Posterior vena cava (tissue), 2 donors: ENCODE data around the gene MZT1. TPM values are rescaled to one million over a fixed set of nuclear protein-coding genes. Genes with fewer than 3 reads are reported as not detected.
"Not testable (repeated sequence)": the region's sequence is repeated elsewhere in the genome, so short reads cannot be mapped to it uniquely, and the experiment has no call there.

Experiments
- DNase-seq: peaks from one replicate; pipeline ENCODE4 v3.0.0-alpha.2; 2020; ENCODE audit warnings: low spot score
- intact Hi-C, 2 donors: fragments of 100-400 bp; cut with DNase I; formaldehyde crosslinking; loops; one replicate each; pipeline versions ENCODE4 v1.14.1 to v1.14.2; 2022 to 2023
- long read RNA-seq, 2 donors: library from polyadenylated mRNA; unstranded; transcript quantifications; one replicate each; pipeline ENCODE4 v2.0.0, GENCODE V29; 2020 to 2021
- total RNA-seq, 2 donors: library from RNA; stranded (reverse); fragmentation: NEBNext Ultra II Directional; extraction: Animal tissue kit (Norgen Biotek cat#: 25700); gene quantifications; one replicate each; pipeline ENCODE4 v1.2.1, GENCODE V29; 2021
- donor health status: DM: yes; HTN: yes; CAD: no.
- donor health status: DM: yes; HTN: yes; CAD: no.

Gene MZT1
- total RNA-seq = 10 to 100 TPM in 1 of 2 donors, 1 to 10 TPM in 1; 5.8 to 10.1 TPM
- long read RNA-seq, donor 1, transcript MZT1-201 (3 exons, 2,299 nt) = major isoform, 5 of 6 reads
- long read RNA-seq, donor 1, partial matches to known transcripts = 1 of 6 reads
- long read RNA-seq, donor 1, other reads (novel, unspliced or antisense) = 0 of 6 reads
- long read RNA-seq, donor 2, transcript MZT1-201 (3 exons, 2,299 nt) = major isoform, 9 of 11 reads
- long read RNA-seq, donor 2, partial matches to known transcripts = 1 of 11 reads
- long read RNA-seq, donor 2, other reads (novel, unspliced or antisense) = 1 of 11 reads

GRCh38 chr13:72727417-72728289, at the start of gene MZT1, which contains the start of gene BORA:
MZT1 (minus strand) TSS chr13:72727629; CDS start chr13:72727602, 27 bp downstream.
BORA (plus strand) TSS chr13:72727923; CDS start chr13:72728941, 1,018 bp downstream.
- DNase-seq = peak; percentile 98
- intact Hi-C loops = loop anchor here in 1 of 2 donors (5.0 kb wide), 1 partner anchor 205 kb away; no protein-coding TSS in a partner anchor

DNA sequence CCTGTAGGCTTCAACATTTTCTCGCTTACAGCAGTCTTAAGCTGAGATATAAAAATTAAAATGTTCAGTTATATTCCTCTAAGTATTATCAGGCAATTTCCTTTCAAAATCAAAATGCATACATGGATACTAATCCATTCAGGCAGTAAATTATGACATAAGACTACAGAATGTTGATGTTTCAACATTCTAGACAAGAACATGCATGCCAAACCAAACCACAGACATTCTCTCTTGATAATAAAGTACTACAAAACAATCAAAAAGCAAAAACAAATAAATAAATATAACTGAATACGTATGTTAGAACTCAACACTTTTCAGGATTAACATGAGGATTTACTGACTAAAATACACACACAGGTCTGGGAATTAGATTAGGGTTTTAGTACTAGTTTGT, 46.6 kb upstream of the MZT1 start:
- no peak for DNase-seq
- intact Hi-C loops = no loop called here

DNA sequence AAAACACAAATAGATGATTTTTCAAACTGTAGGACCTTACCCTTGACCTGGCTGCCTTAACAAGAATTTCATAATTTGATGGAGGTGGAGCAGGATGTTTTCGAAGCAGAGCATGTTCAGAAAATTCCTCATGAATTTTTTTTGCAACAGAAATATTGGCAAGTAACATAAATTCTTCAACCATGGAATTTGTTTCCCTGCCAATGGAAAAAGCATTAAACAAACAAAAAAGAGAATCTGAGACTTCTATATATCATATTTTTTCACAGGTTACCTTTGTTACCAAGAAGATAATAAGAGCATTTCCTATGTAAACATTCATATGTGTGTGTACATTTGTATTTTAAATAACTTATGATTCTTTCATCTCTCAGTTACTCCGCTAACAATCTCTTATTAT, 36.0 kb upstream of the MZT1 start:
- no peak for DNase-seq
- intact Hi-C loops = no loop called here

DNA sequence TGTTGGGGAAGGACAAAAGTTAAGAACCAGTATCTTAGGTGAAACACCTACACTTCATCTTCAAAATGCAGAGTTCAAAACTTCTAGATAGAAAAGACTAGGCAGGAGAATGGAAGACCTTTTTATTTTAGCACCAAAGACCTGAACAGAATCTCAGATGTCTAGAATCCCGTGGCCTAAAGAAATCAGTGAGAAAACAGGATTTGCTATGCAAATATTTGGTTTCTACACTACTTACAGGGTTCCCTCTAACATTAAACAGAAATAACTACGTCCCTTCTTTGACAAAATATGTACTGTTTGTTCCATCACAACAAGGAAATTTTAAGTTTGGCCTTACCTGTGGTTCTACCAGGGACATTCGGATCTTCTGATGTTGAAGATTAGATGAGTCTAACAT, 32.8 kb upstream of the MZT1 start:
- intact Hi-C loops = no loop called here
- DNase-seq = no peak

GRCh38 chr13:72757792-72758535, 30.5 kb upstream of the MZT1 start:
- DNase-seq = no peak
- intact Hi-C loops = no loop called here

- no peak for DNase-seq
- intact Hi-C loops = no loop called here
Observed at GRCh38 chr13:72754111-72754510, 26.7 kb upstream of the MZT1 start.

GRCh38 chr13:72751220-72751619, 23.8 kb upstream of the MZT1 start:
- no peak for DNase-seq
- intact Hi-C loops = no loop called here

DNA sequence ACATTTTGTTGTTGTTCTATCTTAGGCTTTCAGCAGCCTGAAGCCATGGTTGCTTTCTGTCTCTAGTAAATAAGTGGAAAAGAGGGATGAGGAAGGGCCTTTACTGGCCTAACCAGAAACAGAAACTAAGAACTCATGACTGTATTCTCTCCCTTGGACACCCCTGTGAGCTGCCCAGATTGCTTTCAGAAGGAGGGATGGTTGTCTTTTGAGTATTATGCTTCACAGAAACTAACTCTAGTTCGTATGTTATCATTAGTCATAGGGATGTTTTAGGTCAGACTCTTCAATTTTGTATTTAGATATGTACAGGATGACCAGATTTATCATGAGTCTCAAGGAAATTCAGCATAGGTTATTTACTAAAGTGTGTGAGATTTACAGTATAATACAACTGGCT, 17.8 kb upstream of the MZT1 start:
- no peak for DNase-seq
- intact Hi-C loops = no loop called here

GRCh38 chr13:72740015-72740414, 12.6 kb upstream of the MZT1 start:
- no peak for DNase-seq
- intact Hi-C loops = no loop called here

GRCh38 chr13:72737033-72737432, 9.6 kb upstream of the MZT1 start:
- no peak for DNase-seq
- intact Hi-C loops = no loop called here

DNA sequence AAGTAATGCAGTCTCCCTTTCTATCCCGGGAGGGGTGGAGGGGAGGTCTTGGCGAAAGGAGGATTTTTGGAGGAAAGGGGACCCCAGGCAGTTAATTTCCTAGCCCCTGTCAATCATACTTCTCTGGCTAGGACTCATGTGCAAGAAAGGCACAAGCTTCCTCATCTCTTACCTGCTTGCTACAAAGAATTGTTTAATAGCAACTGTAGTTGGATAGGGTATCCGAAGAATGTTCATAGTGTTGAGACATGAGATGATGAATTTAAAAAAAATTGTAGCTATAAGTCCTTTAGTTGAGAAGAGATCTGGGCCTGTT, 819 bp upstream of the MZT1 start:
- no peak for DNase-seq
- intact Hi-C loops = loop anchor here in 1 of 2 donors (5.0 kb wide), 1 partner anchor 204 kb away; no protein-coding TSS in a partner anchor

DNA sequence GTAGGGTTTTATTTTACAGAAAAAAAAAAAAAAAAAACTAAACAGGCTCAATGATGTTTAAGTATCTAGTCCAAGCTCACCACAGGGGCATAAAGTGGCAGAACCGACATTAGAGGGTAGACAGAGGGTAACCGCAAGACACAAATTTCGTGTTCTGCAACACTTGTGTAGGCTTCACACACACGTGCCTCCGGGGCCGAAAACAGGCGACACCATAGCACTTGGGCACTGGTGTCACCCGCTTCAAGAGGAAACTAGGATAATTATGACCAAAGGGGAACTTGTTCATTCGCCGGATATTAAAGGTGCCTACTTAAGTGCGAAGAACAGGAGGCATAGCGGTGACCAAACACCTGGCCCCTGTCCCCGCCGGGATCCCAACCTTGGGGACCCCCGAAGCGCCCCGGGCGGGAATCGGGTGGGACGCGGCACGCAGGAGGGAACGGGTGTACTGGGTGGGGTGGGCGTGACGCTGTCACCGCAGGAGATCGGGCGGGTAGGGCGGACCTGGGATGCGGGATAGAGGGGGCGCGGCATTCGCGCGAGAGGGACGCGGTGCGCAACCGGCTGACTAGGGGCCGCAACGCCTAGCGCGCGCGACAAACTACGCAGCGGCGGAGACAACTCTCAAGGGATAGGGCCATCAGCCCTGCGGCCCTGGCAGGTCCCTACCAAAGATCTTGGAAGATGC, 558 bp downstream of the MZT1 start:
- intact Hi-C loops = loop anchor here in 1 of 2 donors (5.0 kb wide), 1 partner anchor 205 kb away; no protein-coding TSS in a partner anchor

GRCh38 chr13:72726185-72726584, 1.2 kb downstream of the MZT1 start:
- DNase-seq = not testable (repeated sequence)
- intact Hi-C loops = loop anchor here in 1 of 2 donors (5.0 kb wide), 1 partner anchor 206 kb away; no protein-coding TSS in a partner anchor

More for the DNA sequence above, 558 bp downstream of the MZT1 start:
- peak; percentile 84 for DNase-seq

DNA sequence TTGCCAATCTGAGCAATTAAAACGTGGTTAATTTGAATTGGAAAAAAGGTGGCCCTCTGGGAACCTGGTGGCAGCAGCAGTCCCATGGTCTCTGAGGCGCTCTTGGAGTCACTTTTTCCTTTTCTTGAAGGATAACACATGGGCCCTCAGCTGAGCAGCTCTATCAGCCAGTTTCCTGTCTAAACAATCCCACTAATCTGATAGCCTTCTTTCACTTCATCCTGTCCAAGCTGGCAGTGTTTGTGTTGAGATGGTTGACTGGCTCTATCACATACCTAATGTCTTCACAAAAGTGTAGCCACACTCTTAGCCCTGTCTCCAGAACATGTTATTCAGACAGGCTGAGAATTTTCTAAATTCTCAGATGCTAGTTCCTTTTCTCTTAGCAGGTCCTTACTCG, 10.7 kb downstream of the MZT1 start:
- intact Hi-C loops = no loop called here
- DNase-seq = no peak

- intact Hi-C loops = no loop called here
Observed at GRCh38 chr13:72700509-72700908, 26.9 kb downstream of the MZT1 start.

GRCh38 chr13:72698164-72698563, 29.3 kb downstream of the MZT1 start:
- intact Hi-C loops = no loop called here
- DNase-seq = no peak

More at GRCh38 chr13:72700509-72700908, 26.9 kb downstream of the MZT1 start:
- no peak for DNase-seq

DNA sequence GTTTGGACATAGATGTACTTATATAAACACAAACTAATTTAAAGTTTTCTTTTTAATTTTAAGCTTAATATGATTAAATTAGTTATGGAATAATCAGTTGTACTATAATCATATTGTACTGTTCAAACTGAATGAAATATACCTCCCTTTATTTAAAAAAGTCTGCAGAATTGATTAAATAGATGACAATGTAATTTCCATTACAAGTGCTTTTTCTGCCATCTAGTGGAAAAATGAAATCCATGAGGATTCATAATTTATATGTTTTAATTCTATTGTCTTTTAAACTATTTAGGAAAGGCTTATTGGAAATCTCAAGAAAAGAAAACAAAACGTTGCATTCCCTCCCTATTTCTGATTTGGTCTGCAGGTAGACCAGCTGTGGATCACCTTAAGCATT, 30.9 kb downstream of the MZT1 start:
- DNase-seq = no peak
- intact Hi-C loops = no loop called here

DNA sequence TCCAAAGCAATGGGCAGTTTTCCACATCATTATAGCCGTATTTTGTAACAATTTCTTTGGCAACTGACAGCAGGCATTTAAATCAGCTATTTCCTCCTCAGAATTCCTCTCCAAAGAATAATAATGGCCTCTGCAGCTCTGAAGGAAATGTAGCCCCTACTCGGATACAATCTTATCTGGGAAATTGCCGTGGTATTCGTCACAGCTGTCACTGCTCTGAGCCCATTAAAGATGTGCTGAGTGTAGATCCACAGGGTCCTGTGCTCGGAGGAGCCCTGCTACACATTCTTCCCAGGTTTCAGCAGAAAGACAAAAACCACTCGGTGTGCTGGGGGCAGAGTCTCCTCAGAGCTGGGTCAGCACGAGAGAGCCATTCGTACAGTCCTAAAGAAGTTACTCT, 33.1 kb downstream of the MZT1 start:
- intact Hi-C loops = no loop called here

GRCh38 chr13:72693832-72694231, 33.6 kb downstream of the MZT1 start:
- intact Hi-C loops = no loop called here
- no peak for DNase-seq

More for the DNA sequence above, 33.1 kb downstream of the MZT1 start:
- no peak for DNase-seq
